GM19468 (cell line): Measurements from ENCODE around the gene ARL5A.
A peak's percentile ranks its signal among the peaks of the same experiment; 100 is the strongest.

ENCODE experiments used
- ATAC-seq: cut with Tn5 transposase; IDR thresholded peaks from one replicate; pipeline ENCODE4 v1.9.1; 2021; ENCODE audit warnings: mild to moderate bottlenecking, moderate library complexity, moderate number of reproducible peaks; ENCODE audit not compliant: unreplicated experiment; ENCODE audit errors: extremely low read depth

ARL5A gene

GRCh38 chr2:151771599-151772358 is 56.4 kb downstream of the ARL5A start:
- peak; percentile 95 for ATAC-seq

- no peak for ATAC-seq
These were observed 57.2 kb downstream of the ARL5A start for GRCh38 chr2:151770995-151771394.

GRCh38 chr2:151769606-151770005 is 58.6 kb downstream of the ARL5A start:
- no peak for ATAC-seq

GRCh38 chr2:151767536-151767935 is 60.7 kb downstream of the ARL5A start:
- ATAC-seq = no peak

- no peak for ATAC-seq
These were observed 61.6 kb downstream of the ARL5A start for GRCh38 chr2:151766437-151767153.

- ATAC-seq = no peak
These were observed 62.3 kb downstream of the ARL5A start for GRCh38 chr2:151765760-151766410.

- no peak for ATAC-seq
These were observed 65.5 kb downstream of the ARL5A start for GRCh38 chr2:151762694-151763093.

- ATAC-seq = no peak
These were observed 66.5 kb downstream of the ARL5A start for GRCh38 chr2:151761687-151762086.

GRCh38 chr2:151761193-151761592 is 67.0 kb downstream of the ARL5A start:
- no peak for ATAC-seq

- ATAC-seq = no peak
These were observed 68.0 kb downstream of the ARL5A start for GRCh38 chr2:151760139-151760650.

GRCh38 chr2:151758744-151759143 is 69.5 kb downstream of the ARL5A start:
- ATAC-seq = no peak

GRCh38 chr2:151757861-151758260 is 70.4 kb downstream of the ARL5A start:
- no peak for ATAC-seq

GRCh38 chr2:151756820-151757219 is 71.4 kb downstream of the ARL5A start:
- no peak for ATAC-seq

GRCh38 chr2:151754253-151754897 is 73.8 kb downstream of the ARL5A start:
- ATAC-seq = no peak

- no peak for ATAC-seq
These were observed 74.7 kb downstream of the ARL5A start for GRCh38 chr2:151753540-151753939.
